ENCODE results near the gene NUFIP1.
"Not testable (repeated sequence)": the region's sequence is repeated elsewhere in the genome, so short reads cannot be mapped to it uniquely, and the experiment has no call there.

Gene NUFIP1

GRCh38 chr13:44989071-44989889 is at the start of gene NUFIP1, which contains the start of gene GPALPP1:
Gene NUFIP1, minus strand, starts transcription at chr13:44989471. Its CDS starts 35 bp downstream, at chr13:44989436.
Gene GPALPP1, plus strand, starts transcription at chr13:44989538. Its CDS starts 117 bp downstream, at chr13:44989655.
- no peak for TF ChIP-seq CTCF (conservative IDR thresholded peaks at IDR 0.05; ENCODE audit: low read depth, low read length)
- peak within 1 kb of the TSS; percentile 95 for H3K4me3 ChIP-seq (ENCODE audit: low read length)

GRCh38 chr13:45036206-45036605 is 46.9 kb upstream of the NUFIP1 start:
- TF ChIP-seq CTCF (conservative IDR thresholded peaks at IDR 0.05; ENCODE audit: low read depth, low read length), result no peak
- no peak overlapping the region for H3K4me3 ChIP-seq (ENCODE audit: low read length)
- DNase-seq (ENCODE audit: low read depth), result no peak

More at GRCh38 chr13:44989071-44989889, at the start of gene NUFIP1, which contains the start of gene GPALPP1:
- DNase-seq (ENCODE audit: low read depth), result peak; percentile 82

GRCh38 chr13:45034342-45034741 is 45.1 kb upstream of the NUFIP1 start:
- no peak for TF ChIP-seq CTCF (conservative IDR thresholded peaks at IDR 0.05; ENCODE audit: low read depth, low read length)
- DNase-seq (ENCODE audit: low read depth), result no peak
- H3K4me3 ChIP-seq (ENCODE audit: low read length), result no peak overlapping the region

DNA sequence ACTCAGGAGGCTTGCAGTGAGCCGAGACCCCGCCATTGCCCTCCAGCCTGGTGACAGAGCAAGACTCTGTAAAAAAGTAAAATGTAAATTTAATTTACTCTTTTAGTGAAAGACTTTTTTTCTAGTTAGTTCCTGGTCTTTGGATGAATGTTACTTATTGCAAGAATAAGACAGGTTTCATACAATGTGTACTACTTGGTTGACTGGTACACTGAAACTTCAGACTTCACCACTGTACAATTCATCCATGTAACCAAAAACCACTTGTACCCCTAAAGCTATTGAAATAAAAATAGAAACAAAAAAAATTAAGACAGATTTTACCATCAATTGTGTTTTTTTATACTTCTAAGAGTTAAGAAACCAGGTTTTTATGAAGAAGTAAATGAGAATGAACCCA is 35.6 kb upstream of the NUFIP1 start:
- no peak overlapping the region for H3K4me3 ChIP-seq (ENCODE audit: low read length)
- no peak for DNase-seq (ENCODE audit: low read depth)
- TF ChIP-seq CTCF (conservative IDR thresholded peaks at IDR 0.05; ENCODE audit: low read depth, low read length), result no peak

- TF ChIP-seq CTCF (conservative IDR thresholded peaks at IDR 0.05; ENCODE audit: low read depth, low read length), result no peak
- no peak for DNase-seq (ENCODE audit: low read depth)
Observed at GRCh38 chr13:45021250-45021649, 32.0 kb upstream of the NUFIP1 start.

DNA sequence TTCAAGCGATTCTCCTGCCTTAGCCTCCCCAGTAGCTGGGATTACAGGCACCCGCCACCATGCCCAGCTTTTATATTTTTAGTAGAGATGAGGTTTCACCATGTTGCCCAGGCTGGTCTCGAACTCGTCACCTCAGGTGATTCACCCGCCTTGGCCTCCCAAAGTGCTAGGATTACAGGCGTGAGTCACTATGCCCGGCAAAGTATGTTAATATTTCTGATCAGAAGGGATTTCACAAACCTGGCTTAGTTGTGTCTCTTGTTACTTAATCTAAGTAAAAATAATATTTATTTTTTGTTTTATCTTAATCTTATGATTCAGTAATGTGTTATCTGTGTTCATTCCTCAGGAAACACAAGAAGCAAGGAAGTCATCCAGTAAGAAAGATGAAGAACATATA is 30.7 kb upstream of the NUFIP1 start:
- DNase-seq (ENCODE audit: low read depth); H3K4me3 ChIP-seq (ENCODE audit: low read length): not testable (repeated sequence)

More at GRCh38 chr13:45021250-45021649, 32.0 kb upstream of the NUFIP1 start:
- H3K4me3 ChIP-seq (ENCODE audit: low read length), result no peak overlapping the region

GRCh38 chr13:45016792-45017425 is 27.6 kb upstream of the NUFIP1 start:
- H3K4me3 ChIP-seq (ENCODE audit: low read length), result no peak overlapping the region
- TF ChIP-seq CTCF (conservative IDR thresholded peaks at IDR 0.05; ENCODE audit: low read depth, low read length), result no peak
- DNase-seq (ENCODE audit: low read depth), result no peak

All from retinal pigment epithelial cell (primary cell).